Left renal cortex interstitium (tissue), 4 donors: ENCODE measurements around the gene GRIN3A. TPM values are rescaled to one million over a fixed set of nuclear protein-coding genes. Genes with fewer than 3 reads are reported as not detected.
"Not testable (repeated sequence)": the region's sequence is repeated elsewhere in the genome, so short reads cannot be mapped to it uniquely, and the experiment has no call there.

Experiments used
- DNase-seq, 4 donors: peaks; one replicate each; pipeline ENCODE4 v3.0.0-alpha.2; 2013; ENCODE audit warnings: low read depth in 4 of 4, low spot score in 2 of 4, missing footprints in 1 of 4
- polyA plus RNA-seq, 4 donors: library from polyadenylated mRNA; unstranded; fragments of 120-200 nt; gene quantifications; one replicate each; pipeline ENCODE4 v1.2.1, GENCODE V29; 2013; ENCODE audit not compliant: insufficient read length in 4 of 4

Gene GRIN3A
- polyA plus RNA-seq, 4 donors = 1.8 to 2.2 (median 2.1) TPM

GRCh38 chr9:101585740-101586139 lies 152.7 kb downstream of the GRIN3A start:
- no peak for DNase-seq

- DNase-seq = no peak
Observed at GRCh38 chr9:101582553-101582952, 155.9 kb downstream of the GRIN3A start.

DNA sequence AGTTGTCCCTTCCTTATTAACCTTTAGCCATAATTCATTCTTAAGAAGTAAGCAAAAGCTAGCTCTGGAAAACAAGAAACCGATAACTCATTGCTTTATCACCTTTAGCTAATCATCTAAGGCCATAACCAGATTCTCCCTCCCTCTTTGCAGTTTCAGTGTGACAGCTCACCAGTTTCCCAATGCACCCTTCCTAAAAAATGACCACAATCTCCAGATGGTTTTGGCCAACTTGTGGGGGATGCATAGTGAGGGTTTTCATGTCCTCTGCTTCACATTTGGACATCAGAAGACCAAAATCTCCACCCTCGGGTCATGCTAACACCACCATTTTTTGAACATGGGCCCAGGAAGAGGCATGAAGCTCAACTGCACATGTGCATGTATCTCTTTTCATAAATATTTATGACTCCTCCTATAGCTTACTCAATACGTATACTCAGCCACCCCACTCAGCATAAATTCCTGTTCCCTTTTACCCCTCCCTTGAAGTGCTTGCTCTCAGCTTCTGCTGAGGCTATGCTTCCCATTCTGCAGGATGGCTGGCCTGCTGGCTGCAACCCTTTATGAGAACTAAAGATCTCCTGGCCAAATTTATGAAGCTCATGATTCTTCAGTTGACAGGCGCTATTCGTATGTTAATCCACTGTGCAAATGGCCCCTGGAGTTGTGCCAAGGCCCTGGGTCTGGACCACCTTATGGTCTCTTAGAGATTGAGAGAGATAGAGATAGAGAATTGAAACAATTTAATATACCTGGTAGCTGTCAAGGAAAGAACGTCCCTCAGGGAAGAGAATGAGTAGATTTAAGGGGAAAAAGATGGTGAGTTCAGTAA lies 158.5 kb downstream of the GRIN3A start:
- no peak for DNase-seq

DNA sequence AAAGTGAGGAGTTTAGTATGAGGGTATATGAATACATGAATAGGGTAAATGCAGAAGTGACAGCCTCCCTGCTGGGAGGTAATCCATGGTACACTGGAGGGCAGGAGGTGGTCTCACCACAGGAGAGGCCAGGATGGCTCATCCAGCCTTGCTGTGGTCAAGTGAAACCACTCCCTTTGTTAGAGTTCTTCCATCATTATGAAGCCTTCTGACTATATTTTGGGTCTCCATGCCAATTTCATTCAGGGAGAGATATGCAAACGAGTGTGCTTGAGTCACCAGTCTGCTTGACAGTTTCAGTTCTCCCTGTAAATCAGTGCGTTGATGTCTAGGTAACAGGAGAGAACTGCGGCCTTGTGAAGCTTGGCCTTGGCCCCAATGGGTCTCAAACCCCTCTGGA lies 160.1 kb downstream of the GRIN3A start:
- no peak for DNase-seq

- DNase-seq = no peak
Observed at GRCh38 chr9:101574731-101575333, 163.6 kb downstream of the GRIN3A start.

DNA sequence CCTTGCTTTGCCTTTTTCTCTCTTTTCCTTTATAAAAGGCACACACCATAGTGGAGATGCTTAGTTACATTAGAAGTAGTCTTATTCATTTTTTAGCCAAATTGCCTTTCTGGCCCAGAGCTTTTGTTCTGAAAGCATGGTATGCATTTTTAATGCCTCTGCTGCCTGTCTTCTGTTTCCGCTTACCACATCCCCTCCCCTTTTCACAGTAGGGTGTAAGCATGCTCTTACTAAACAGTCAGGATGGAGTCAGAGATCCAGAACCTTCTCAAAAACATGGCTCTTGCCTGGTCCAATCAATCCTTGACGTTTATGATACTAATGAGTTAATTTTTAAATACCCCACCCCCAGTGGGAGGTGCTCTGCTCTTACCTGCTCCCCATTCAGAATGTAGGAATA lies 166.1 kb downstream of the GRIN3A start:
- no peak for DNase-seq

DNA sequence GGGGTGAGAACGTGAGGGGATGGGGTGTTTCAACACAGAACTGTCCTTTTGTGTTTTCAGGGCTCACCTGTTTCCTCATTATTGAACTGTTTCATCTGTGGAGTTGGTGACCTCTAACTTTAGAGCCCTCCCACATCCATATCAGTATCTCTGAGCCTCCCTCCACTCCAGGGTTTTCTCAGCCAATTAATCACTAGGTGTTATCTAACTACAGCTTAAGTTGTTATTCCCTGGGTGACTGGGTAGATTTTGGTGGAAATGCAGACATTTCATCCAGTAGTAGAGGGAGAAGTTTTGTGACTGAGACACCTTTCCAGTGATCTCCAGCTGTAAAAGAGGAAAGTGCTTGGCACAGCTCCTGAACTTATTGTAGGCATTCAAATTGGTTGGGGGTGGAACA lies 167.3 kb downstream of the GRIN3A start:
- DNase-seq = no peak

DNA sequence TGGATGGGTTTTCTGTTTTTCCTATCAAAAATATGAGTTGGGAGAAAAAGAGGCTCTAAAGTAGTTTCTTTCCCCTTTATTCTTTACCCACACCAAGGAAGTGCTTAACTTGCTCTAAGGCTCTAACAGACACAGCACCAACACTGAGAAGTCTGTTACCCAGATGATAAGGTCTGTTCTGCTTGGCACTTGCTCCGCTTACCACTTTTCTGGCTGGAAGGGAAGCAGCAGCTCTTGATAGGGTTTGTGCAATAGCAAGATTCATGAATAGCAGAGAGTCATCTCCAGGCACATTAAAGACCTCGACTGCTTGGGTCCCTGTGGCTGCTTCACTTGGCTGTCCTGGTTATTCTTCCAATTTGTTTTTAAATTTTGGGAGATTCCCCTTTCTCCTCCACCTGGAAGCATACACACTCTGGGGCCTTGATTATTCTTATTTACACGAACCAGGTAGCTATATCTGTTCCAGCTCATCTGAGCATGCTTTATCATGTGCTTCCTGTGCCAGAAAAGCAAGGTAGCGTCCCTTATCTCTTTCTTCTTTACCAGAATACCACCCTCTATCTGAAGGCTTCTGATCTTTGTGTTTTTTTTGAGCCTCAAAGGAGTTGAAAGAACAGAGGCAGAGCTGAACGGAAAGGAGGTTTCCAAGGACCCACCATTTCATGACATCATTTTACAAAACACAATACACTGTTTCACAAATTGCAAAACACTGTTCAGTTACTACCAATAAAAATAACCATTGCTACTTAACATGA lies 168.5 kb downstream of the GRIN3A start:
- no peak for DNase-seq

GRCh38 chr9:101567725-101568350 lies 170.6 kb downstream of the GRIN3A start:
- DNase-seq = no peak

DNA sequence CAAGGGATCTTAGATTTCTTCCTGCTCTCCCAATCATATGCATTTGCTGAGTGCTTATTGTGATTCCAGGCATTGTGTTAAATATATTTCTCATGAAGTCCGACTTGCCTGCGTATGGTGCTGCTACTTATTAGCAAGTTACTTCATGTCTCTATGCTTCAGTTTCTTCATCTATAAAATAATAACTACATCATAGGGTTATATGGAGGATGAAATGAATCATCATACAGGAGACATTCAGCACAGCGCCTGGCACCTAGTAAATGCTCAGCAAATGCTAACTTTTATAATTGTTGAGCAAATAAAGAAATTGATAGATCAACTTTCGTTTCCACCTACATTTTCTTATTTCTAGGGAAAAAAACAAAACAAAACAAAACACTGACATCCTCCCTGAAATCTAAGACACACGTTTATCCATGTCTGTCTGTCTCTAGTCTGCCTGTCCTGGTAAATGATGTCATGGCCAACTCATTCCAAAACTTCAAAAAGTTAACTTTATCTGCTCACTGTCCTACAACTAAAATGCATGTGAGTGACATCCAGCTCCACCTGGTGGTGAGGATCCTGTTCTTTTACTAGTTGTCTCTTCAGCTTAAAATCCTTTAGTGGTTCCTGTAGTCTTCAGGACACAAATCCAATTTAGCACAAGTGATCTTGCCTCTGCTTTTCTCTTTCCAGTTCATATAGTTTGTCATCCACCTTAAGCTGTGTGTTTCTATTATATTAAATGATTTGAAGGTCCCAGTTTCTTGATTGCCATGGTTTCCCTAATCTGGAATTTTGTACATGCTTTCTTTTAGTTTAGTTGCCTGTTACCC lies 171.3 kb downstream of the GRIN3A start:
- no peak for DNase-seq

- no peak for DNase-seq
Observed at GRCh38 chr9:101564252-101564651, 174.2 kb downstream of the GRIN3A start.

DNA sequence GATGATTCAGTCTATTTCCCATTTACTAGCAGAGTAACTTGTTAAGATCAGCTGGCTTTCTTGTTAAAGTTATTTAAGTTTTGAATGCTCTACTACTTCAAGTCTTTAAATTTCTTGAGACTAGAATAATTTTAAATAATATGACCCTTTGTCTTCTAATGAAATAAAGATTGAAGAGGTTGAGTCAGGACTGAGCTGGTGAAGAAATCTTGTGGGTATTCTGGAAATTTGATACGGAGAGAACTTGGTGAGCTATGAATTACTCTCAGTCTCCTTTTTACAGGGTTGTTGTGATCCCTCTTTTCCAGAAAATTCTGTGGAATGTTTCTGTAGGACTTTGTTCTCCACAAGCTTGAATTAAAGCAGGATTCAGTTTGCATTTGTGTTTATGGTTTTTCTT lies 175.5 kb downstream of the GRIN3A start:
- DNase-seq = no peak

DNA sequence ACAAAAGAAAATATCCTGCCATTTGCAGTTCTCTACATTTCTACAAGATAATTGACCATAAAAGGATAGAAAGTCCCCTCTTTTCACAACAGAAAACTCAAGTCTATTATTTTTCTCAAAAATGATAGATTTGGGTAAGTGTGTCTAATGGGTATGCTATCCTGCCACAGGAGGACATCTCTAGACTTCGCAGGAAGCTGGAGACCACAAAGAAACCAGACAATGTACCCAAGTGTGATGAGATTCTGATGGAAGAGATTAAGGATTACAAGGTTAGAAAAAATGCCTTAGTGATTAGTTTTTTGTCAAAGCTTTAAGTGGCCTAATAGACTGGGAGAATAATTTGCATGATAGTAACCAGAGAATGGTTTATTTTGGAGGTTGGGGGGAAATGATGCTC lies 176.7 kb downstream of the GRIN3A start:
- no peak for DNase-seq

DNA sequence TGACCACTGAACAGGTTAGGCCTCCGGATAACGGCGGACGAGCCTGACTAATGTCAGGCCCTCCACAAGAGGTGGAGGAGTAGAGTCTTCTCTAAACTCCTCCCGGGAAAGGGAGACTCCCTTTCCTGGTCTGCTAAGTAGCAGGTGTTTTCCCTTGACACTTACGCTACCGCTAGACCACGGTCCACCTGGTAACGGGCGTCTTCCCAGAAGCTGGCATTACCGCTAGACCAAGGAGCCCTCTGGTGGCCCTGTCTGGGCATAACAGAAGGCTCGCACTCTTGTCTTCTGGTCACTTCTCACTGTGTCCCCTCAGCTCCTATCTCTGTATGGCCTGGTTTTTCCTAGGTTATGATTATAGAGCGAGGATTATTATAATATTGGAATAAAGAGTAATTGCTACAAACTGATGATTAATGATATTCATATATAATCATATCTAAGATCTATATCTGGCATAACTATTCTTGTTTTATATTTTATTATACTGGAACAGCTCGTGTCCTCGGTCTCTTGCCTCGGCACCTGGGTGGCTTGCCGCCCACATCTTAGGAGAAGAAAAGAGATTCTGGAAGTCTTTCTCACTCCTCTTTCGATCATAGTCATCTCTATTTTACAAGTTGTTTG lies 188.9 kb downstream of the GRIN3A start:
- DNase-seq = not testable (repeated sequence)

GRCh38 chr9:101543098-101543735 lies 195.2 kb downstream of the GRIN3A start:
- no peak for DNase-seq

DNA sequence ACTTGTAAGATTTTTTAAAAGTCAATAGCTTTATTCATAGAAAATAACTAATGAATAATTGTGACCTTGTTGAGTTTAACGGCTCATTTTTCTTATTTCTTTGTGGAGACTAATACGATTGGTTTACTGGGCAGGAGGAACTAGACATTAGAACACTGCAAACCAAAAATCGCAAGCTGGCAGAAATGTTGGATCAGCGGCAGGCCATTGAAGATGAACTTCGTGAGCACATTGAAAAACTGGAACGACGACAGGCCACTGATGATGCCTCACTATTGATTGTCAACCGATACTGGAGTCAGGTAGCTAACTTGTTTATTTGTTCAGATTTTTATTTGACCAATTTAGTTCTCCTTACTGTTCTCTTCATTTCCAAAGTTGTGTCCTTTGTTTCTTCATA lies 198.4 kb downstream of the GRIN3A start:
- DNase-seq = no peak

- DNase-seq = peak in 1 of 4 donors; percentile 50
Observed at GRCh38 chr9:101536938-101537337, 201.5 kb downstream of the GRIN3A start.

GRCh38 chr9:101536351-101536750 lies 202.1 kb downstream of the GRIN3A start:
- no peak for DNase-seq
